Dermis microvascular lymphatic vessel endothelial cell (primary cell): ENCODE measurements around the gene CAD. TPM values are rescaled to one million over a fixed set of nuclear protein-coding genes. Genes with fewer than 3 reads are reported as not detected.

Source experiments
- DNase-seq, 2 donors: peaks; one replicate each; pipeline versions ENCODE4 v3.0.0 to v3.0.0-alpha.2; 2010; ENCODE audit warnings: low read depth in 2 of 2
- total RNA-seq: library from RNA; depleted of rRNA; stranded (reverse); fragments of >200 nt; gene quantifications from 2 replicates; pipeline ENCODE4 v1.2.1, GENCODE V29; 2014

The CAD gene
- total RNA-seq, 1 donor from 2014 or later, result 30.2 TPM

- no peak for DNase-seq
Measured at GRCh38 chr2:27223416-27223815, 6.2 kb downstream of the CAD start.

GRCh38 chr2:27225526-27225925 lies 8.4 kb downstream of the CAD start:
- no peak for DNase-seq

GRCh38 chr2:27227501-27227900 lies 10.3 kb downstream of the CAD start:
- DNase-seq, result no peak

GRCh38 chr2:27231921-27232320 lies 14.8 kb downstream of the CAD start:
- no peak for DNase-seq

- no peak for DNase-seq
Measured at GRCh38 chr2:27233341-27233740, 16.2 kb downstream of the CAD start.

- DNase-seq, result no peak
Measured at GRCh38 chr2:27236136-27236535, 19.0 kb downstream of the CAD start.

GRCh38 chr2:27236626-27237025 lies 19.5 kb downstream of the CAD start:
- DNase-seq, result no peak

- DNase-seq, result no peak
Measured at GRCh38 chr2:27237341-27237945, 20.3 kb downstream of the CAD start.

- no peak for DNase-seq
Measured at GRCh38 chr2:27238976-27239375, 21.8 kb downstream of the CAD start.

GRCh38 chr2:27240406-27240805 lies 23.2 kb downstream of the CAD start:
- DNase-seq, result no peak

- no peak for DNase-seq
Measured at GRCh38 chr2:27241761-27242613, 24.8 kb downstream of the CAD start.

GRCh38 chr2:27242614-27242951 lies 25.4 kb downstream of the CAD start:
- no peak for DNase-seq

- DNase-seq, result no peak
Measured at GRCh38 chr2:27243391-27244130, 26.4 kb downstream of the CAD start.

GRCh38 chr2:27245116-27245515 lies 27.9 kb downstream of the CAD start:
- DNase-seq, result no peak

- no peak for DNase-seq
Measured at GRCh38 chr2:27245626-27246025, 28.5 kb downstream of the CAD start.

- no peak for DNase-seq
Measured at GRCh38 chr2:27247893-27248292, 30.7 kb downstream of the CAD start.

- DNase-seq, result peak in 1 of 2 donors; percentile 27
Measured at GRCh38 chr2:27249159-27249890, 32.2 kb downstream of the CAD start.

GRCh38 chr2:27249891-27250651 lies 32.9 kb downstream of the CAD start:
- peak in 1 of 2 donors; percentile 65 for DNase-seq

- no peak for DNase-seq
Measured at GRCh38 chr2:27250652-27251379, 33.6 kb downstream of the CAD start.

- DNase-seq, result no peak
Measured at GRCh38 chr2:27251766-27252165, 34.6 kb downstream of the CAD start.
